ENCODE data around the gene MLST8. TPM values are rescaled to one million over a fixed set of nuclear protein-coding genes. Genes with fewer than 3 reads are reported as not detected.

The MLST8 gene
- total RNA-seq, 1 experiment from 2014 or later: 53.1 TPM

DNA sequence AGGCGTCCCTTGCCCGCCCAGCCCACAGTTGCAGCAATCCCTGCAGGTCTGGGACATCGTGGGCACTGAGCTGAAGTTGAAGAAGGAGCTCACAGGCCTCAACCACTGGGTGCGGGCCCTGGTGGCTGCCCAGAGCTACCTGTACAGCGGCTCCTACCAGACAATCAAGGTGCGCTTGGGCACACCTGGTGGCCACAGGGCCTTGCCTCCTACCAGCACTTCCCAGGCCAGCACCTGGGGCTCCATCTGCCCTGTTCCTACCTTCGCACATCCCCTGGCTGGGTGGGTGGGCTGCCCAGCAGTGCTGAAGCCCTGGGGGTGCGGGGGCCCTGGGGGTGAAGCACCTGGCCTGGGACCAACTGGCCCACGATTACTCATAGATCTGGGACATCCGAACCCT is 29.8 kb upstream of the MLST8 start:
- Histone ChIP-seq H3K36me3 (ENCODE audit: control insufficient read depth, insufficient read depth, low read length) (no peaks in the 10 kb centered on the region; the same call in 1 of the 2 replicates), H3K4me1 (no peaks in the 10 kb centered on the region), H3K9me3 (no peaks in the 10 kb centered on the region), H3K27me3 (replicated peaks; ENCODE audit: control insufficient read depth, insufficient read depth, low read length) (no peaks in the 10 kb centered on the region), H3K4me3 (ENCODE audit: low read depth, low read length) (no peak overlapping the region)
- Mint-ChIP-seq H3K4me3 (ENCODE audit: unreplicated experiment) (no peak overlapping the region), H3K27ac (ENCODE audit: unreplicated experiment) (no peak overlapping the region), H3K36me3 (ENCODE audit: insufficient read depth, unreplicated experiment) (peaks cover 46% of the 10 kb centered on the region), H3K4me1 (ENCODE audit: low read depth, unreplicated experiment) (no peaks in the 10 kb centered on the region), H3K27me3 (ENCODE audit: insufficient read depth, unreplicated experiment) (no peaks in the 10 kb centered on the region), H3K9me3 (ENCODE audit: unreplicated experiment) (no peaks in the 10 kb centered on the region)
- intact Hi-C loops (cut with micrococcal nuclease; ENCODE audit: unreplicated experiment): no loop called here
- ChIA-PET CTCF (no interaction called here), POLR2A (no interaction called here)
- DNase-seq: no peak
- no TSS peak for BruUV-seq (replicated peaks)
- TF ChIP-seq, protein P1, sequence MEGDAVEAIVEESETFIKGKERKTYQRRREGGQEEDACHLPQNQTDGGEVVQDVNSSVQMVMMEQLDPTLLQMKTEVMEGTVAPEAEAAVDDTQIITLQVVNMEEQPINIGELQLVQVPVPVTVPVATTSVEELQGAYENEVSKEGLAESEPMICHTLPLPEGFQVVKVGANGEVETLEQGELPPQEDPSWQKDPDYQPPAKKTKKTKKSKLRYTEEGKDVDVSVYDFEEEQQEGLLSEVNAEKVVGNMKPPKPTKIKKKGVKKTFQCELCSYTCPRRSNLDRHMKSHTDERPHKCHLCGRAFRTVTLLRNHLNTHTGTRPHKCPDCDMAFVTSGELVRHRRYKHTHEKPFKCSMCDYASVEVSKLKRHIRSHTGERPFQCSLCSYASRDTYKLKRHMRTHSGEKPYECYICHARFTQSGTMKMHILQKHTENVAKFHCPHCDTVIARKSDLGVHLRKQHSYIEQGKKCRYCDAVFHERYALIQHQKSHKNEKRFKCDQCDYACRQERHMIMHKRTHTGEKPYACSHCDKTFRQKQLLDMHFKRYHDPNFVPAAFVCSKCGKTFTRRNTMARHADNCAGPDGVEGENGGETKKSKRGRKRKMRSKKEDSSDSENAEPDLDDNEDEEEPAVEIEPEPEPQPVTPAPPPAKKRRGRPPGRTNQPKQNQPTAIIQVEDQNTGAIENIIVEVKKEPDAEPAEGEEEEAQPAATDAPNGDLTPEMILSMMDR (IDR thresholded peaks at IDR 0.05; ENCODE audit: insufficient read depth in 1 of 2, low read depth in 1 of 2, low read length in 1 of 2, severe bottlenecking in 1 of 2, unreplicated experiment in 1 of 2): no peak

DNA sequence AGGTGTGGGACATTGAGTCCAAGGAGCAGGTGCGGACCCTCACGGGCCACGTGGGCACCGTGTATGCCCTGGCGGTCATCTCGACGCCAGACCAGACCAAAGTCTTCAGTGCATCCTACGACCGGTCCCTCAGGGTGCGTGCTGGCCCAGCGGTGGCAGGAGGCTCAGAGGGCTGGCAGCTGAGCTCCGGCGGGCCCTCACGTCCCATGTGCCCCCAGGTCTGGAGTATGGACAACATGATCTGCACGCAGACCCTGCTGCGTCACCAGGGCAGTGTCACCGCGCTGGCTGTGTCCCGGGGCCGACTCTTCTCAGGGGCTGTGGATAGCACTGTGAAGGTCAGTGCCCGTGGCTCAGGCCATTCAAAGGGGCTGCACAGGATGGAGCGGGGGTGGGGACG is 29.2 kb upstream of the MLST8 start:
- no peak for DNase-seq
- CTCF ChIA-PET: no interaction called here
- intact Hi-C loops (cut with micrococcal nuclease; ENCODE audit: unreplicated experiment): no loop called here
- Histone ChIP-seq H3K4me1 (no peaks in the 10 kb centered on the region), H3K27me3 (replicated peaks; ENCODE audit: control insufficient read depth, insufficient read depth, low read length) (no peaks in the 10 kb centered on the region), H3K9me3 (no peaks in the 10 kb centered on the region), H3K36me3 (ENCODE audit: control insufficient read depth, insufficient read depth, low read length) (no peaks in the 10 kb centered on the region; the same call in 1 of the 2 replicates), H3K4me3 (ENCODE audit: low read depth, low read length) (no peak overlapping the region)
- Mint-ChIP-seq H3K4me1 (ENCODE audit: low read depth, unreplicated experiment) (no peaks in the 10 kb centered on the region), H3K27ac (ENCODE audit: unreplicated experiment) (no peak overlapping the region), H3K27me3 (ENCODE audit: insufficient read depth, unreplicated experiment) (no peaks in the 10 kb centered on the region), H3K4me3 (ENCODE audit: unreplicated experiment) (no peak overlapping the region), H3K36me3 (ENCODE audit: insufficient read depth, unreplicated experiment) (peaks cover 40% of the 10 kb centered on the region), H3K9me3 (ENCODE audit: unreplicated experiment) (no peaks in the 10 kb centered on the region)
- BruUV-seq (replicated peaks): no TSS peak
- TF ChIP-seq, protein P1 (IDR thresholded peaks at IDR 0.05; ENCODE audit: insufficient read depth in 1 of 2, low read depth in 1 of 2, low read length in 1 of 2, severe bottlenecking in 1 of 2, unreplicated experiment in 1 of 2): no peak
- POLR2A ChIA-PET: no interaction called here

DNA sequence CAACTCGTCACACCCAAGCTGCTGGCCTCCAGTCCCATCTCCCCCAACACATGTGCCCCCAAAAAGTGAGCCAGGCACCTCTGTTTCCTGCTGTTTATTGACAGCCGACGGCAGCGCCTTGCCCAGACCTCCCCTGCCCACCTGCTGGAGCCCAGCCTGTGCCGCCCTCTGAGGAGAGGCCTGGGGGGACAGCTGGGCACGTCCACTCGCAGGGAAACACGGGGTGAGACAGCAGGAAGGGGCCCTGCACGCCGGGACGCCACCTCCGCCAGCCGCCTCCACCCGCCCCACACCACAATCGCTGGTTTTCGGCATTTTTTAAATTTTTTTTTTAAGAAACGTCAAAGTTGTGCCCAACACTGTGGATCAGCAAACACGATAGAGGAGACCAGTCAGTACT is 28.2 kb upstream of the MLST8 start:
- H3K36me3 Mint-ChIP-seq (ENCODE audit: insufficient read depth, unreplicated experiment): peaks cover 44% of the 10 kb centered on the region
- Histone ChIP-seq H3K4me1 (no peaks in the 10 kb centered on the region), H3K4me3 (ENCODE audit: low read depth, low read length) (no peak overlapping the region), H3K36me3 (ENCODE audit: control insufficient read depth, insufficient read depth, low read length) (no peaks in the 10 kb centered on the region; the same call in 1 of the 2 replicates), H3K9me3 (no peaks in the 10 kb centered on the region), H3K27me3 (replicated peaks; ENCODE audit: control insufficient read depth, insufficient read depth, low read length) (no peaks in the 10 kb centered on the region)
- intact Hi-C loops (cut with micrococcal nuclease; ENCODE audit: unreplicated experiment): no loop called here
- H3K9me3 Mint-ChIP-seq (ENCODE audit: unreplicated experiment): no peaks in the 10 kb centered on the region
- no peak for DNase-seq
- no peaks in the 10 kb centered on the region for H3K27me3 Mint-ChIP-seq (ENCODE audit: insufficient read depth, unreplicated experiment)
- BruUV-seq (replicated peaks): no TSS peak
- ChIA-PET POLR2A (no interaction called here), CTCF (no interaction called here)
- peaks cover 6% of the 10 kb centered on the region for H3K4me1 Mint-ChIP-seq (ENCODE audit: low read depth, unreplicated experiment)
- TF ChIP-seq, protein P1 (IDR thresholded peaks at IDR 0.05; ENCODE audit: insufficient read depth in 1 of 2, low read depth in 1 of 2, low read length in 1 of 2, severe bottlenecking in 1 of 2, unreplicated experiment in 1 of 2): no peak
- no peak overlapping the region for H3K27ac Mint-ChIP-seq (ENCODE audit: unreplicated experiment)
- H3K4me3 Mint-ChIP-seq (ENCODE audit: unreplicated experiment): no peak overlapping the region

Data from Caco-2 (cell line).